Ovary (tissue), 3 donors: ENCODE results near the gene PEPD.

Source experiments
- EP300 ChIP-seq: sonication (generic); formaldehyde crosslinking; IDR thresholded peaks from one replicate; pipeline ENCODE4 v1.6.1; 2017; ENCODE audit warnings: antibody characterized with exemption
- TF ChIP-seq, protein P1 (sequence below), 3 donors: fragments of 450-650 bp in 2 of 3; fragments of 200-600 bp in 1 of 3; IDR thresholded peaks; one replicate each; pipeline versions ENCODE4 v1.5.1 to v1.8.0; 2016 to 2022; ENCODE audit warnings: antibody characterized with exemption in 3 of 3, mild to moderate bottlenecking in 1 of 3
- donor health status: DM: no; HTN: no; CAD: no.

DNA sequence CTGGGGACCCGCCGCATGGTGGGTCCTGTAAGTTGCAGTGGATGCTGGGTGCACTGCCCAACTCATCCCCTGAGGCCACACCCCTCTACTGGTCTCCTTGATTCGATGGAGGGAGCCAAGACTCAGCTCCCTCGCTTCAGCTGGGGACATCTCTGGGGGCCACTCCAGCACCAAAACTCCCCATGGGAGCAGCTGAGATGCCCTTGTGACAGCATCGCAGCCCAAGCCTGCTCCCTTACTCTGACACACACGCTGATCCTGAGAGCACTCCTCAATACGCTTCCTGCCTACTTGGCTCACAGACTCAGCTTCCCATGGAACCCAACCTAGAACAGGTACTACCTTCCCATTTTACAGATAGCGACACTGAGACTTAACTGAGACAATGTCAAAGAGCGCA is 56.2 kb downstream of the PEPD start:
- TF ChIP-seq EP300, result no peak
- TF ChIP-seq, protein P1, sequence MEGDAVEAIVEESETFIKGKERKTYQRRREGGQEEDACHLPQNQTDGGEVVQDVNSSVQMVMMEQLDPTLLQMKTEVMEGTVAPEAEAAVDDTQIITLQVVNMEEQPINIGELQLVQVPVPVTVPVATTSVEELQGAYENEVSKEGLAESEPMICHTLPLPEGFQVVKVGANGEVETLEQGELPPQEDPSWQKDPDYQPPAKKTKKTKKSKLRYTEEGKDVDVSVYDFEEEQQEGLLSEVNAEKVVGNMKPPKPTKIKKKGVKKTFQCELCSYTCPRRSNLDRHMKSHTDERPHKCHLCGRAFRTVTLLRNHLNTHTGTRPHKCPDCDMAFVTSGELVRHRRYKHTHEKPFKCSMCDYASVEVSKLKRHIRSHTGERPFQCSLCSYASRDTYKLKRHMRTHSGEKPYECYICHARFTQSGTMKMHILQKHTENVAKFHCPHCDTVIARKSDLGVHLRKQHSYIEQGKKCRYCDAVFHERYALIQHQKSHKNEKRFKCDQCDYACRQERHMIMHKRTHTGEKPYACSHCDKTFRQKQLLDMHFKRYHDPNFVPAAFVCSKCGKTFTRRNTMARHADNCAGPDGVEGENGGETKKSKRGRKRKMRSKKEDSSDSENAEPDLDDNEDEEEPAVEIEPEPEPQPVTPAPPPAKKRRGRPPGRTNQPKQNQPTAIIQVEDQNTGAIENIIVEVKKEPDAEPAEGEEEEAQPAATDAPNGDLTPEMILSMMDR (IDR thresholded peaks at IDR 0.05), result no peak
